ENCODE results near the gene PCED1B. TPM values are rescaled to one million over a fixed set of nuclear protein-coding genes. Genes with fewer than 3 reads are reported as not detected.

Gene PCED1B, protein sequence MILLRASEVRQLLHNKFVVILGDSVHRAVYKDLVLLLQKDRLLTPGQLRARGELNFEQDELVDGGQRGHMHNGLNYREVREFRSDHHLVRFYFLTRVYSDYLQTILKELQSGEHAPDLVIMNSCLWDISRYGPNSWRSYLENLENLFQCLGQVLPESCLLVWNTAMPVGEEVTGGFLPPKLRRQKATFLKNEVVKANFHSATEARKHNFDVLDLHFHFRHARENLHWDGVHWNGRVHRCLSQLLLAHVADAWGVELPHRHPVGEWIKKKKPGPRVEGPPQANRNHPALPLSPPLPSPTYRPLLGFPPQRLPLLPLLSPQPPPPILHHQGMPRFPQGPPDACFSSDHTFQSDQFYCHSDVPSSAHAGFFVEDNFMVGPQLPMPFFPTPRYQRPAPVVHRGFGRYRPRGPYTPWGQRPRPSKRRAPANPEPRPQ
- 0.12 and 1.2 TPM in 2 replicates for total RNA-seq (ENCODE audit: low replicate concordance)

GRCh38 chr12:47079468-47079980, at the start of gene PCED1B, which contains the start of gene AMIGO2:
TSS of gene PCED1B (plus strand) at chr12:47079621. CDS start at chr12:47235064, 155,443 bp downstream.
TSS of gene AMIGO2 (minus strand) at chr12:47079959. CDS start at chr12:47079002, 957 bp downstream.

Other genes starting within 250 kb of the PCED1B start
- gene AMIGO2, start 338 bp downstream of the PCED1B start, total RNA-seq (ENCODE audit: low replicate concordance) = 0.82 and 123 TPM in 2 replicates

All from smooth muscle cell of the coronary artery (primary cell).